OCI-LY7 (cell line): ENCODE data around the gene OR5AU1. TPM values are rescaled to one million over a fixed set of nuclear protein-coding genes. Genes with fewer than 3 reads are reported as not detected.

Source experiments
- BruUV-seq: library from RNA; stranded (reverse); fragments of 400-500 nt; replicated peaks from 2 replicates; lab custom pipeline; 2021; lab: Mats Ljungman, UMichigan
- CTCF ChIA-PET: fragments of 300-600 bp; sonication (Branson Sonifier 250); formaldehyde crosslinking; loops from one replicate; lab custom pipeline; 2022; ENCODE audit warnings: antibody characterized with exemption; ENCODE audit not compliant: unreplicated experiment; lab: Charles Lee
- POLR2A ChIA-PET: fragments of 300-600 bp; sonication (Branson Sonifier 250); formaldehyde crosslinking; loops from one replicate; lab custom pipeline; 2022; ENCODE audit warnings: antibody characterized with exemption; lab: Charles Lee
- DNase-seq: peaks from one replicate; pipeline ENCODE4 v3.0.0-alpha.2; 2015; ENCODE audit warnings: low spot score
- H2AFZ ChIP-seq: fragments of 200-600 bp; sonication (generic), shearing (Covaris generic); 2 replicates; pipeline ENCODE4 v1.6.1; 2014; ENCODE audit warnings: mild to moderate bottlenecking, antibody characterized with exemption, low read length, moderate library complexity
- H3K27ac ChIP-seq: fragments of 200-600 bp; sonication (generic); 2 replicates; pipeline ENCODE4 v1.5.1; 2014; ENCODE audit warnings: mixed run types, low read depth, mild to moderate bottlenecking, moderate library complexity, low read length, inconsistent platforms; ENCODE audit not compliant: poor library complexity, severe bottlenecking
- H3K36me3 ChIP-seq: fragments of 200-600 bp; sonication (generic); 2 replicates; pipeline ENCODE4 v1.6.1; 2014; ENCODE audit warnings: mild to moderate bottlenecking, antibody characterized with exemption, low read length, moderate library complexity, mixed read lengths; ENCODE audit not compliant: insufficient read depth
- H3K4me1 ChIP-seq: fragments of 200-600 bp; sonication (generic); 2 replicates; pipeline ENCODE4 v1.5.1; 2014; ENCODE audit warnings: mild to moderate bottlenecking, low read length; ENCODE audit not compliant: insufficient read depth, poor library complexity, severe bottlenecking
- H3K4me2 ChIP-seq: fragments of 200-600 bp; sonication (generic); 2 replicates; pipeline ENCODE4 v1.6.1; 2014; ENCODE audit warnings: mild to moderate bottlenecking, low read length
- H3K4me3 ChIP-seq: fragments of 200-600 bp; sonication (generic); 2 replicates; pipeline ENCODE4 v1.5.1; 2014; ENCODE audit warnings: mild to moderate bottlenecking, low read depth, low read length; ENCODE audit not compliant: poor library complexity, severe bottlenecking
- H3K79me2 ChIP-seq: fragments of 200-600 bp; sonication (generic); 2 replicates; pipeline ENCODE4 v1.6.1; 2016; ENCODE audit warnings: low read depth, mild to moderate bottlenecking, low read length, moderate library complexity, mixed read lengths; ENCODE audit not compliant: insufficient read depth
- H3K9me2 ChIP-seq: fragments of 200-600 bp; sonication (generic); 2 replicates; pipeline ENCODE4 v1.6.1; 2016; ENCODE audit warnings: mild to moderate bottlenecking, low read length, mixed read lengths; ENCODE audit not compliant: insufficient read depth
- H3K9me3 ChIP-seq: fragments of 200-600 bp; sonication (generic); 2 replicates; pipeline ENCODE4 v1.6.1; 2014; ENCODE audit warnings: mild to moderate bottlenecking, mixed run types, low read length, mixed read lengths
- H4K20me1 ChIP-seq: fragments of 200-600 bp; sonication (generic); 2 replicates; pipeline ENCODE4 v1.6.1; 2014; ENCODE audit warnings: mild to moderate bottlenecking, antibody characterized with exemption, low read length, moderate library complexity, mixed read lengths; ENCODE audit not compliant: insufficient read depth
- CTCF ChIP-seq: fragments of 200-600 bp; sonication (generic); conservative IDR thresholded peaks from 2 replicates; pipeline ENCODE4 v1.5.1; 2014; ENCODE audit warnings: mild to moderate bottlenecking, antibody characterized with exemption, low read length, moderate library complexity, mixed read lengths
- EZH2phosphoT487 ChIP-seq: fragments of 200-600 bp; sonication (generic); IDR thresholded peaks from 2 replicates; pipeline ENCODE4 v1.6.1; 2018; ENCODE audit warnings: low read depth, borderline replicate concordance, mild to moderate bottlenecking, mixed run types, antibody characterized with exemption, low read length, moderate library complexity, mixed read lengths
- intact Hi-C: fragments of 100-400 bp; cut with micrococcal nuclease; formaldehyde crosslinking; loops from one replicate; pipeline ENCODE4 v1.10.0; 2022; ENCODE audit not compliant: unreplicated experiment
- total RNA-seq, 2 experiments: library from RNA; depleted of rRNA in 1 of 2; stranded (reverse); fragments of >200 nt in 1 of 2; shearing (Covaris generic) in 1 of 2; gene quantifications; 2 replicates each; pipeline ENCODE4 v1.2.3, GENCODE V29; 2014 to 2022

The OR5AU1 gene
- total RNA-seq, 2 experiments from 2014 or later, result not detected

- Histone ChIP-seq H3K79me2 (no peaks in the 10 kb centered on the region), H3K4me1 (no peaks in the 10 kb centered on the region), H3K27ac (no peak overlapping the region), H3K9me2 (no peaks in the 10 kb centered on the region), H3K4me2 (no peak overlapping the region), H4K20me1 (peaks cover 37% of the 10 kb centered on the region), H3K9me3 (no peaks in the 10 kb centered on the region), H3K4me3 (no peak overlapping the region), H3K36me3 (peaks cover 60% of the 10 kb centered on the region), H2AFZ (no peak overlapping the region)
- POLR2A ChIA-PET, result interaction anchor here (0.5 to 0.8 kb wide), 2 partner anchors 10 to 230 kb away, joined by 3 read pairs; no protein-coding TSS in a partner anchor
- DNase-seq, result no peak
- CTCF ChIA-PET, result no interaction called here
- TF ChIP-seq CTCF, result no peak
- no peak for TF ChIP-seq EZH2phosphoT487
- intact Hi-C loops, result no loop called here
- BruUV-seq, result no TSS peak
These were observed 48.5 kb upstream of the OR5AU1 start for GRCh38 chr14:21204167-21205025.

DNA sequence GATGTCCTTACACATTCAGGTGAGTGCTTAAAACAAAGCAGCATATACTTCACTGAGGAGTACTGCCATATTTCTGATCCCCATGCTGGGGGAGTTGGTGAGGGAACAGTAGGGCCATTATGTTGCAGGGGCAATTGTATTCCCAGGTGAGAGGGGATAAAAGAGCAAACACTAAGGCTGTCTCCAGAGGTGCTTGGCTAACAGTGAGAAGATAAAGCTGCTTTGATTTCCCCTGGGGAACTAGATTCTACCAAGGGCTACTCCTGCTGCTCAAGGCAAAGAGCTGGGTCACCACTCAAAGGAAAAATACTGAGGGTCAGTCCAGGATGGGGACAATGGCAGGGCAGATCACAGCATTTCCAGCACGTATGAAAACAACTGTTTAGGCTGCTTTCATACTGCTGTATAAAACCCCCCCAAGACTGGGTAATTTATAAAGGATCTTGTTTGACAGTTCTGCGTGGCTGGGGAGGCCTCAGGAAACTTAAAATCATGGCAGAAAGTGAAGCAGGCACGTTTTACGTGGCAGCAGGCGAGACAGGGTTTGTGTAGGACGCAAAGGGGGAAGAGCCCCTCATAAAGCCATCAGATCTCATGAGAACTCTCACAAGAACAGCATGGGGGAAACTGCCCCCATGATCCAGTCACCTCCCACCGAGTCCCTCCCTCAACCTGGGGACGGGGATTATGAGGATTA lies 47.8 kb upstream of the OR5AU1 start:
- peaks cover 36% of the 10 kb centered on the region for H4K20me1 ChIP-seq
- H3K27ac ChIP-seq, result no peak overlapping the region
- H3K9me2 ChIP-seq, result no peaks in the 10 kb centered on the region
- CTCF ChIA-PET, result no interaction called here
- no peak overlapping the region for H3K4me3 ChIP-seq
- no peaks in the 10 kb centered on the region for H3K79me2 ChIP-seq
- POLR2A ChIA-PET, result no interaction called here
- no TSS peak for BruUV-seq
- H2AFZ ChIP-seq, result no peak overlapping the region
- intact Hi-C loops, result no loop called here
- H3K9me3 ChIP-seq, result no peaks in the 10 kb centered on the region
- peaks cover 52% of the 10 kb centered on the region for H3K36me3 ChIP-seq
- H3K4me1 ChIP-seq, result no peaks in the 10 kb centered on the region
- H3K4me2 ChIP-seq, result no peak overlapping the region
- no peak for TF ChIP-seq EZH2phosphoT487
- TF ChIP-seq CTCF, result no peak
- no peak for DNase-seq
